HFFc6 (cell line): ENCODE data around the gene FCN2. TPM values are rescaled to one million over a fixed set of nuclear protein-coding genes. Genes with fewer than 3 reads are reported as not detected.

Source experiments
- DNase-seq: peaks from one replicate; pipeline ENCODE4 v3.0.0-alpha.2; 2018
- H3K27ac Mint-ChIP-seq: 2 replicates; pipeline ENCODE4 v1.8.0; 2020; ENCODE audit warnings: mild to moderate bottlenecking, mixed read lengths
- H3K27me3 Mint-ChIP-seq: 2 replicates; pipeline ENCODE4 v1.8.0; 2021; ENCODE audit warnings: mild to moderate bottlenecking, moderate library complexity, mixed read lengths; ENCODE audit not compliant: insufficient read depth
- H3K36me3 Mint-ChIP-seq: 2 replicates; pipeline ENCODE4 v1.8.0; 2021; ENCODE audit warnings: low read depth, mixed read lengths
- H3K4me1 Mint-ChIP-seq: 2 replicates; pipeline ENCODE4 v1.8.0; 2020; ENCODE audit warnings: low read depth, mixed read lengths
- H3K4me3 Mint-ChIP-seq: 2 replicates; pipeline ENCODE4 v1.8.0; 2020; ENCODE audit warnings: mild to moderate bottlenecking, moderate library complexity, mixed read lengths
- H3K9me3 Mint-ChIP-seq: 2 replicates; pipeline ENCODE4 v1.8.0; 2020; ENCODE audit warnings: mild to moderate bottlenecking, mixed read lengths
- CTCF ChIP-seq: fragments of 200-600 bp; sonication (generic); IDR thresholded peaks from 2 replicates; pipeline ENCODE4 v1.5.0; 2021; ENCODE audit warnings: antibody characterized with exemption, mild to moderate bottlenecking
- total RNA-seq, 6 experiments: library from RNA; stranded (reverse); fragmentation: NEBNext Ultra II Directional; extraction: Animal tissue kit (Norgen Biotek cat#: 25700); gene quantifications; 2 replicates in 1 of 6; 3 replicates in 5 of 6; pipeline ENCODE4 v1.2.3, GENCODE V29; 2021

Gene FCN2
- total RNA-seq, 6 experiments from 2014 or later: not detected

- no peak for TF ChIP-seq CTCF
- H3K27ac Mint-ChIP-seq: peak overlapping the region; percentile 38; the same call in 1 of the 2 replicates
- peaks cover 19% of the 10 kb centered on the region for H3K36me3 Mint-ChIP-seq
- peaks cover 51% of the 10 kb centered on the region for H3K27me3 Mint-ChIP-seq
- no peak for DNase-seq
- peak overlapping the region; percentile 33; the same call in 1 of the 2 replicates for H3K4me3 Mint-ChIP-seq
- peaks cover 11% of the 10 kb centered on the region for H3K4me1 Mint-ChIP-seq
- no peaks in the 10 kb centered on the region for H3K9me3 Mint-ChIP-seq
Measured at GRCh38 chr9:134837529-134837928, 43.1 kb upstream of the FCN2 start.

GRCh38 chr9:134838651-134839454 is 41.8 kb upstream of the FCN2 start:
- no peak for DNase-seq
- H3K36me3 Mint-ChIP-seq: peaks cover 32% of the 10 kb centered on the region
- no peak overlapping the region for H3K4me3 Mint-ChIP-seq
- peaks cover 54% of the 10 kb centered on the region for H3K27me3 Mint-ChIP-seq
- H3K27ac Mint-ChIP-seq: no peak overlapping the region
- H3K9me3 Mint-ChIP-seq: no peaks in the 10 kb centered on the region; the same call in 1 of the 2 replicates
- H3K4me1 Mint-ChIP-seq: peaks cover 11% of the 10 kb centered on the region
- no peak for TF ChIP-seq CTCF

- Mint-ChIP-seq H3K27ac (peak overlapping the region; percentile 43; the same call in 1 of the 2 replicates), H3K4me3 (no peak overlapping the region; the same call in 1 of the 2 replicates), H3K36me3 (peaks cover 36% of the 10 kb centered on the region), H3K9me3 (no peaks in the 10 kb centered on the region; the same call in 1 of the 2 replicates), H3K4me1 (peaks cover 11% of the 10 kb centered on the region), H3K27me3 (peaks cover 51% of the 10 kb centered on the region)
- no peak for DNase-seq
- peak; percentile 51; the same call in 1 of the 2 replicates for TF ChIP-seq CTCF
Measured at GRCh38 chr9:134839455-134840125, 41.0 kb upstream of the FCN2 start.

- Mint-ChIP-seq H3K36me3 (peaks cover 32% of the 10 kb centered on the region), H3K27me3 (peaks cover 51% of the 10 kb centered on the region), H3K9me3 (no peaks in the 10 kb centered on the region; the same call in 1 of the 2 replicates), H3K27ac (peak overlapping the region; percentile 43; the same call in 1 of the 2 replicates), H3K4me3 (no peak overlapping the region), H3K4me1 (peaks cover 11% of the 10 kb centered on the region)
- DNase-seq: no peak
- TF ChIP-seq CTCF: no peak
Measured at GRCh38 chr9:134840511-134840910, 40.1 kb upstream of the FCN2 start.

- peaks cover 46% of the 10 kb centered on the region for H3K27me3 Mint-ChIP-seq
- no peak for DNase-seq
- H3K36me3 Mint-ChIP-seq: peaks cover 32% of the 10 kb centered on the region
- no peak overlapping the region for H3K27ac Mint-ChIP-seq
- no peak overlapping the region; the same call in 1 of the 2 replicates for H3K4me3 Mint-ChIP-seq
- no peak for TF ChIP-seq CTCF
- H3K9me3 Mint-ChIP-seq: no peaks in the 10 kb centered on the region; the same call in 1 of the 2 replicates
- peaks cover 11% of the 10 kb centered on the region for H3K4me1 Mint-ChIP-seq
Measured at GRCh38 chr9:134841180-134841904, 39.3 kb upstream of the FCN2 start.
